Parathyroid adenoma (tissue), 2 donors: ENCODE results near the gene ASPG.

Experiments
- H2AFZ ChIP-seq: fragments of 300-600 bp; sonication (generic); one replicate; pipeline ENCODE4 v1.7.0; 2017; ENCODE audit warnings: antibody characterized with exemption, mild to moderate bottlenecking
- H3K27ac ChIP-seq: fragments of 300-600 bp; sonication (generic); one replicate; pipeline ENCODE4 v1.7.0; 2017
- H3K27me3 ChIP-seq: fragments of 300-600 bp; sonication (generic); one replicate; pipeline ENCODE4 v1.7.0; 2017; ENCODE audit warnings: low read length; ENCODE audit not compliant: control insufficient read depth, insufficient read depth
- H3K36me3 ChIP-seq: fragments of 300-600 bp; sonication (generic); one replicate; pipeline ENCODE4 v1.7.0; 2017; ENCODE audit warnings: low read length; ENCODE audit not compliant: control insufficient read depth, insufficient read depth
- H3K4me1 ChIP-seq: fragments of 300-600 bp; sonication (generic); one replicate; pipeline ENCODE4 v1.7.0; 2017; ENCODE audit warnings: control low read depth
- H3K4me2 ChIP-seq: fragments of 300-600 bp; sonication (generic); one replicate; pipeline ENCODE4 v1.7.0; 2017; ENCODE audit warnings: low read length
- H3K4me3 ChIP-seq: fragments of 300-600 bp; sonication (generic); one replicate; pipeline ENCODE4 v1.7.0; 2017; ENCODE audit warnings: low read depth, low read length
- H3K79me2 ChIP-seq: fragments of 300-600 bp; sonication (generic); one replicate; pipeline ENCODE4 v1.7.0; 2017; ENCODE audit warnings: control low read depth
- H3K9ac ChIP-seq: fragments of 300-600 bp; sonication (generic); one replicate; pipeline ENCODE4 v1.7.0; 2017; ENCODE audit warnings: mild to moderate bottlenecking
- H3K9me3 ChIP-seq: fragments of 300-600 bp; sonication (generic); one replicate; pipeline ENCODE4 v1.7.0; 2017; ENCODE audit warnings: low read length; ENCODE audit not compliant: control insufficient read depth
- CTCF ChIP-seq: fragments of 300-600 bp; sonication (generic); IDR thresholded peaks from one replicate; pipeline ENCODE4 v1.7.0; 2017; ENCODE audit warnings: antibody characterized with exemption, mild to moderate bottlenecking
- donor health status: primary hyperparathyroidism.

Gene ASPG

GRCh38 chr14:104072586-104072985, 12.9 kb upstream of the ASPG start:
- Histone ChIP-seq H3K36me3 (no peaks in the 10 kb centered on the region), H3K9ac (no peak overlapping the region), H3K27me3 (no peaks in the 10 kb centered on the region), H3K9me3 (no peaks in the 10 kb centered on the region), H3K79me2 (no peaks in the 10 kb centered on the region), H3K27ac (no peak overlapping the region), H2AFZ (no peak overlapping the region), H3K4me2 (no peak overlapping the region), H3K4me3 (no peak overlapping the region), H3K4me1 (no peaks in the 10 kb centered on the region)
- TF ChIP-seq CTCF, result no peak

GRCh38 chr14:104073764-104074163, 11.7 kb upstream of the ASPG start:
- H3K9ac ChIP-seq, result no peak overlapping the region
- H2AFZ ChIP-seq, result no peak overlapping the region

GRCh38 chr14:104075530-104076151, 9.9 kb upstream of the ASPG start:
- no peak overlapping the region for H3K27ac ChIP-seq
- H2AFZ ChIP-seq, result no peak overlapping the region
- no peak overlapping the region for H3K9ac ChIP-seq
- H3K4me3 ChIP-seq, result no peak overlapping the region
- H3K79me2 ChIP-seq, result no peaks in the 10 kb centered on the region
- no peaks in the 10 kb centered on the region for H3K36me3 ChIP-seq
- no peaks in the 10 kb centered on the region for H3K9me3 ChIP-seq
- no peaks in the 10 kb centered on the region for H3K27me3 ChIP-seq
- H3K4me1 ChIP-seq, result no peaks in the 10 kb centered on the region
- H3K4me2 ChIP-seq, result no peak overlapping the region
- TF ChIP-seq CTCF, result peak; percentile 74

More at GRCh38 chr14:104073764-104074163, 11.7 kb upstream of the ASPG start:
- Histone ChIP-seq H3K27me3 (no peaks in the 10 kb centered on the region), H3K4me3 (no peak overlapping the region), H3K4me1 (no peaks in the 10 kb centered on the region), H3K79me2 (no peaks in the 10 kb centered on the region), H3K9me3 (no peaks in the 10 kb centered on the region), H3K4me2 (no peak overlapping the region), H3K36me3 (no peaks in the 10 kb centered on the region), H3K27ac (no peak overlapping the region)
- no peak for TF ChIP-seq CTCF

- Histone ChIP-seq H3K36me3 (no peaks in the 10 kb centered on the region), H3K79me2 (no peaks in the 10 kb centered on the region), H3K4me2 (no peak overlapping the region), H3K9ac (no peak overlapping the region), H3K27ac (no peak overlapping the region), H3K4me1 (no peaks in the 10 kb centered on the region), H3K27me3 (no peaks in the 10 kb centered on the region), H3K9me3 (no peaks in the 10 kb centered on the region), H3K4me3 (no peak overlapping the region), H2AFZ (no peak overlapping the region)
- no peak for TF ChIP-seq CTCF
These were observed 8.8 kb upstream of the ASPG start for GRCh38 chr14:104076743-104077142.

- peak; percentile 100 for TF ChIP-seq CTCF
- Histone ChIP-seq H3K9me3 (no peaks in the 10 kb centered on the region), H3K36me3 (no peaks in the 10 kb centered on the region), H3K27me3 (no peaks in the 10 kb centered on the region), H3K79me2 (no peaks in the 10 kb centered on the region), H2AFZ (peak overlapping the region; percentile 49), H3K4me2 (no peak overlapping the region), H3K27ac (no peak overlapping the region), H3K9ac (no peak overlapping the region), H3K4me3 (no peak overlapping the region), H3K4me1 (peaks cover 3% of the 10 kb centered on the region)
These were observed 7.5 kb upstream of the ASPG start for GRCh38 chr14:104078031-104078455.
